ENCODE data around the gene LECT2.

DNA sequence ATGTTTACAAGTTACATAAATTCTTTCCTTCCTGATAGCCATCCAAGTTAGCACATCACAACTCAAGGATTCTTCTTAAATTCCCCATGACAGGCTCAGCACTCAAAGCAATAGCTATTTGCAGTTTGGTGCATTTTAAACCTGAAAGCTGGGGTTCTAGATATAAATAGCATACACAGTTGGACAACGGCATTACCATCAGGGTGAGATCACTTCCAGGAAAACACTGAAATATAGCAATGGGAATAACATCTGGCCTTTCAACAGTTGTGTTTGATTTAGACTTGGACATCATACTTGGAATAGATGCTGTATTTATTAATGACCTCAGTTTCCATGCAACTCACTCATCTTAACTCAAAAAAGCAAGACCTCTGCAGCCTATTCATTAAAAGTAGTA lies 24.7 kb upstream of the LECT2 start:
- TF ChIP-seq MEF2A (IDR thresholded peaks at IDR 0.05; ENCODE audit: insufficient read depth, low read depth, low read length) (no peak), USF1 (IDR thresholded peaks at IDR 0.05; ENCODE audit: borderline replicate concordance, extremely low read length, insufficient read depth, low read depth, low read length) (no peak), CREB1 (IDR thresholded peaks at IDR 0.05; ENCODE audit: low read depth) (no peak), HDAC2 (IDR thresholded peaks at IDR 0.05) (no peak), CTCF (IDR thresholded peaks at IDR 0.05 in 2 of 3, conservative IDR thresholded peaks at IDR 0.05 in 1 of 3; ENCODE audit: control insufficient read depth in 2 of 3, extremely low read depth in 1 of 3, insufficient read depth in 1 of 3, low read depth in 3 of 3, low read length in 3 of 3) (no peak), SP1 (IDR thresholded peaks at IDR 0.05; ENCODE audit: low read depth, low read length) (no peak), GATAD2B (conservative IDR thresholded peaks at IDR 0.05; ENCODE audit: low read depth) (no peak), ZBTB11 (CRISPR knock-in tag; IDR thresholded peaks at IDR 0.05) (no peak), ZNF274 (IDR thresholded peaks at IDR 0.05; ENCODE audit: insufficient read depth, insufficient read length) (no peak), HDAC6 (IDR thresholded peaks at IDR 0.05; ENCODE audit: unreplicated experiment) (no peak), NRF1 (conservative IDR thresholded peaks at IDR 0.05; ENCODE audit: low read depth, low read length) (no peak), SUPT20H (IDR thresholded peaks at IDR 0.05; ENCODE audit: borderline replicate concordance, control insufficient read depth, low read depth, low read length) (no peak)
- TF ChIP-seq, protein P1, sequence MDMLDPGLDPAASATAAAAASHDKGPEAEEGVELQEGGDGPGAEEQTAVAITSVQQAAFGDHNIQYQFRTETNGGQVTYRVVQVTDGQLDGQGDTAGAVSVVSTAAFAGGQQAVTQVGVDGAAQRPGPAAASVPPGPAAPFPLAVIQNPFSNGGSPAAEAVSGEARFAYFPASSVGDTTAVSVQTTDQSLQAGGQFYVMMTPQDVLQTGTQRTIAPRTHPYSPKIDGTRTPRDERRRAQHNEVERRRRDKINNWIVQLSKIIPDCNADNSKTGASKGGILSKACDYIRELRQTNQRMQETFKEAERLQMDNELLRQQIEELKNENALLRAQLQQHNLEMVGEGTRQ (IDR thresholded peaks at IDR 0.05; ENCODE audit: borderline replicate concordance, low read depth, low read length) = no peak
